Heart left ventricle (tissue), 16 donors: ENCODE measurements around the gene STRADA. TPM values are rescaled to one million over a fixed set of nuclear protein-coding genes. Genes with fewer than 3 reads are reported as not detected.

Source experiments
- ATAC-seq, 4 donors: fragments of 200-7000 bp; cut with Tn5 transposase; one replicate each; pipeline ENCODE4 v1.9.1; 2020 to 2022; ENCODE audit warnings: moderate library complexity in 4 of 4, mild to moderate bottlenecking in 3 of 4, moderate number of reproducible peaks in 1 of 4
- DNase-seq, 5 donors: peaks; one replicate each; pipeline ENCODE4 v3.0.0-alpha.2; 2020
- H3K27ac ChIP-seq, 12 donors: fragments of 200-600 bp; sonication (generic) in 4 of 12; one replicate each; pipeline versions ENCODE4 v1.5.0 to v1.8.0; 2016 to 2022; ENCODE audit warnings: mild to moderate bottlenecking in 2 of 12
- H3K27me3 ChIP-seq, 9 donors: fragments of 200-600 bp; sonication (generic) in 2 of 9; one replicate each; pipeline versions ENCODE4 v1.5.1 to v1.8.0; 2016 to 2022; ENCODE audit warnings: mild to moderate bottlenecking in 3 of 9
- H3K36me3 ChIP-seq, 9 donors: fragments of 200-600 bp; sonication (generic) in 2 of 9; one replicate each; pipeline versions ENCODE4 v1.5.0 to v1.8.0; 2018 to 2022; ENCODE audit warnings: mild to moderate bottlenecking in 2 of 9
- H3K4me1 ChIP-seq, 12 donors: fragments of 200-600 bp; sonication (generic) in 4 of 12; one replicate each; pipeline versions ENCODE4 v1.5.0 to v1.8.0; 2016 to 2022; ENCODE audit warnings: mild to moderate bottlenecking in 3 of 12
- H3K4me3 ChIP-seq, 12 donors: fragments of 200-600 bp; sonication (generic) in 4 of 12; one replicate each; pipeline versions ENCODE4 v1.5.0 to v1.8.0; 2017 to 2022; ENCODE audit warnings: mild to moderate bottlenecking in 9 of 12, moderate library complexity in 4 of 12
- H3K9me3 ChIP-seq, 12 donors: fragments of 200-600 bp; sonication (generic) in 4 of 12; one replicate each; pipeline versions ENCODE4 v1.5.0 to v1.8.0; 2016 to 2022; ENCODE audit warnings: mild to moderate bottlenecking in 1 of 12
- CTCF ChIP-seq, 12 donors: fragments of 200-600 bp; sonication (generic) in 4 of 12; IDR thresholded peaks; one replicate each; pipeline versions ENCODE4 v1.5.0 to v1.8.0; 2018 to 2022; ENCODE audit warnings: antibody characterized with exemption in 12 of 12, mild to moderate bottlenecking in 5 of 12
- POLR2A ChIP-seq, 2 donors: fragments of 450-650 bp; IDR thresholded peaks; one replicate each; pipeline ENCODE4 v1.6.1; 2017; ENCODE audit warnings: antibody characterized with exemption in 2 of 2, mild to moderate bottlenecking in 2 of 2, moderate library complexity in 2 of 2
- WGBS, 4 donors: extraction: QIAGEN DNeasy Blood & Tissue Kit in 2 of 4; methylation state at CpG; one replicate each; pipeline versions ENCODE4 v1.1.5 to v1.1.7; 2013 to 2018; 5-methylcytosine and 5-hydroxymethylcytosine counted together
- intact Hi-C, 10 donors: fragments of 100-400 bp; cut with DNase I; formaldehyde crosslinking; loops; one replicate each; pipeline versions ENCODE4 v1.11.1 to v1.14.2; 2022
- long read RNA-seq, 3 donors: library from polyadenylated mRNA; unstranded; transcript quantifications; one replicate each; pipeline ENCODE4 v2.0.0, GENCODE V29; 2020 to 2021
- polyA plus RNA-seq, 2 donors: library from polyadenylated mRNA; stranded (reverse); fragments of 200-250 nt; gene quantifications; one replicate each; pipeline ENCODE4 v1.2.3, GENCODE V29; 2013
- total RNA-seq, 9 donors: library from RNA; depleted of rRNA in 2 of 9; stranded (reverse); fragments of >200 nt in 2 of 9; fragmentation: NEBNext Ultra II Directional in 3 of 9; extraction: Animal tissue kit (Norgen Biotek cat#: 25700) in 3 of 9; gene quantifications; one replicate each; pipeline versions ENCODE4 v1.1.0 to v1.2.4, GENCODE V29; 2016 to 2023
- donor health status: ischemic (EF 13 %, LVEDD 7.1; RV severe dilation, severe dysfunction).
- donor health status: healthy with polysubstance abuse.
- donor health status: DM: no; HTN: yes; CAD: no.
- donor health status: DM: no; HTN: no; CAD: no.
- donor health status: ischemic (EF 25% LVEDD 6.9; RV normal size, moderate dysfunction).
- donor health status: ischemic (EF 25% LVEDD 5.7; RV mildly dilated, moderate dysfunction).
- donor health status: healthy.
- donor health status: DM: yes; HTN: yes; CAD: no.
- donor health status: ischemic (EF 35%, LVEDD 5.7; RV mildly dilated, moderate dysfunction).
- donor health status: nonischemic (EF 11% LVEDD 7.7; RV severe dilation, severe dysfunction).
- donor health status: DM: yes; HTN: yes; CAD: no.
- donor health status: PGD.
- donor health status: ischemic (EF 29% LVEDD 5.4; RV normal size, mild dysfunction).
- donor health status: nonischemic (EF 23%, LVEDD 6.1; RV moderate dilation, normal function).

The STRADA gene
- total RNA-seq (10 to 100 TPM; 10.2 to 26.1 (median 15.3) TPM), polyA plus RNA-seq (10 to 100 TPM; 15.9 to 18.3 TPM)
- long read RNA-seq, donor 1, partial matches to known transcripts: 0 of 9 reads
- long read RNA-seq, donor 1, other reads (novel, unspliced or antisense): 2 of 9 reads
- long read RNA-seq, donor 2, transcript STRADA-202 (13 exons, 2,255 nt): major isoform, 15 of 37 reads
- long read RNA-seq, donor 2, partial matches to known transcripts: 2 of 37 reads
- long read RNA-seq, donor 2, other reads (novel, unspliced or antisense): 9 of 37 reads
- long read RNA-seq, donor 3, partial matches to known transcripts: 0 of 8 reads
- long read RNA-seq, donor 3, other reads (novel, unspliced or antisense): 4 of 8 reads

- Histone ChIP-seq H3K4me1 (peaks cover 0 to 22% (median 12%) of the 10 kb centered on the region in 12 donors), H3K4me3 (peak within 1 kb of the TSS; percentile 61 to 95 (median 78)), H3K9me3 (no peaks in the 10 kb centered on the region), H3K27me3 (no peaks in the 10 kb centered on the region), H3K36me3 (peaks cover 0 to 25% (median 21%) of the 10 kb centered on the region in 9 donors), H3K27ac (peak within 1 kb of the TSS; percentile 56 to 96 (median 90))
- intact Hi-C loops: loop anchor here in 3 of 10 donors (2.0 to 5.0 kb wide), 3 partner anchors 31 to 41 kb away; partner anchors contain the start of genes LIMD2 (in 2 of the 3) and CCDC47 (in 1 of the 3)
- TF ChIP-seq POLR2A (IDR thresholded peaks at IDR 0.05) (peak; percentile 9 to 86), CTCF (IDR thresholded peaks at IDR 0.05) (peak in 1 of 12 donors; percentile 6)
- WGBS, 4 donors: 0% methylated on average over 27 to 61 of the region's 61 CpGs
- ATAC-seq: peak; percentile 99 to 100 (median 100)
- DNase-seq: peak; percentile 98 to 99 (median 99)
These were observed at the start of gene STRADA for GRCh38 chr17:63741408-63742173. Gene STRADA, minus strand, starts transcription at chr17:63741799. Its CDS starts 13,430 bp downstream, at chr17:63728369.

GRCh38 chr17:63790057-63790456 is 48.5 kb upstream of the STRADA start:
- no peak overlapping the region for H3K27ac ChIP-seq
- TF ChIP-seq POLR2A (IDR thresholded peaks at IDR 0.05): no peak
- no peak for TF ChIP-seq CTCF (IDR thresholded peaks at IDR 0.05)
- DNase-seq: no peak
- ATAC-seq: no peak
- no peaks in the 10 kb centered on the region for H3K9me3 ChIP-seq
- no peak overlapping the region for H3K4me3 ChIP-seq
- peaks cover 0 to 97% (median 94%) of the 10 kb centered on the region in 9 donors for H3K36me3 ChIP-seq
- H3K4me1 ChIP-seq: peaks cover 0 to 3% (median 0%) of the 10 kb centered on the region in 12 donors
- H3K27me3 ChIP-seq: no peaks in the 10 kb centered on the region
- intact Hi-C loops: no loop called here
- 92 to 93% (median 92%) methylated on average over 6 of the region's 6 CpGs for WGBS, 4 donors

GRCh38 chr17:63786971-63787711 is 45.5 kb upstream of the STRADA start:
- intact Hi-C loops: no loop called here
- no peak overlapping the region for H3K27ac ChIP-seq
- ATAC-seq (no peak), DNase-seq (no peak)
- TF ChIP-seq CTCF (IDR thresholded peaks at IDR 0.05): no peak
- no peak for TF ChIP-seq POLR2A (IDR thresholded peaks at IDR 0.05)
- H3K4me1 ChIP-seq: peaks cover 0 to 7% (median 0%) of the 10 kb centered on the region in 12 donors
- no peaks in the 10 kb centered on the region for H3K9me3 ChIP-seq
- peaks cover 0 to 97% (median 87%) of the 10 kb centered on the region in 9 donors for H3K36me3 ChIP-seq
- H3K4me3 ChIP-seq: no peak overlapping the region
- 95 to 97% (median 96%) methylated on average over 13 of the region's 13 CpGs for WGBS, 4 donors
- H3K27me3 ChIP-seq: no peaks in the 10 kb centered on the region
